B cell (primary cell): ENCODE data around the gene AATK. TPM values are rescaled to one million over a fixed set of nuclear protein-coding genes. Genes with fewer than 3 reads are reported as not detected.

Source experiments
- ATAC-seq: fragments of 200-7000 bp; cut with Tn5 transposase; one replicate; pipeline ENCODE4 v1.10.0; 2021; ENCODE audit warnings: low read depth, mild to moderate bottlenecking, moderate number of reproducible peaks, moderate library complexity
- CTCF ChIA-PET: fragments of 350-600 bp; sonication (Branson Sonifier 250); formaldehyde crosslinking; loops from one replicate; lab custom pipeline; 2021; ENCODE audit warnings: antibody characterized with exemption, inconsistent platforms; lab: Charles Lee
- POLR2A ChIA-PET: fragments of 350-600 bp; sonication (Branson Sonifier 250); formaldehyde crosslinking; loops from one replicate; lab custom pipeline; 2021; ENCODE audit warnings: antibody characterized with exemption; lab: Charles Lee
- DNase-seq: peaks from one replicate; pipeline ENCODE4 v3.0.0; 2013
- H2AFZ ChIP-seq: 2 replicates; pipeline ENCODE4 v1.6.1; 2012; ENCODE audit warnings: mild to moderate bottlenecking, low read depth, low read length; ENCODE audit not compliant: insufficient read depth, poor library complexity, severe bottlenecking
- H3K27ac ChIP-seq, 2 donors: 1 replicate in 1 of 2; 2 replicates in 1 of 2; pipeline ENCODE4 v1.5.1; 2012 to 2013; ENCODE audit warnings: low read length in 2 of 2, mild to moderate bottlenecking in 2 of 2, moderate library complexity in 1 of 2
- H3K27me3 ChIP-seq, 4 experiments: fragments of 200-600 bp in 1 of 4; sonication (generic) in 1 of 4; replicated peaks in 1 of 4; 1 replicate in 2 of 4; 2 replicates in 2 of 4; pipeline versions ENCODE4 v1.6.1 to v1.7.0; 2013 to 2016; ENCODE audit warnings: low read length in 3 of 4, mild to moderate bottlenecking in 2 of 4, mixed read lengths in 1 of 4, moderate library complexity in 1 of 4; ENCODE audit not compliant: insufficient read depth in 4 of 4, control insufficient read depth in 3 of 4; ENCODE audit errors: control extremely low read depth in 1 of 4
- H3K36me3 ChIP-seq, 2 experiments: replicated peaks in 1 of 2; 1 replicate in 1 of 2; 2 replicates in 1 of 2; pipeline versions ENCODE4 v1.6.1 to v1.7.1; 2013; ENCODE audit warnings: low read length in 1 of 2; ENCODE audit not compliant: insufficient read depth in 2 of 2, control insufficient read depth in 1 of 2; ENCODE audit errors: control extremely low read depth in 1 of 2, extremely low read depth in 1 of 2
- H3K4me1 ChIP-seq, 2 donors: fragments of 200-600 bp in 1 of 2; sonication (generic) in 1 of 2; 1 replicate in 1 of 2; 2 replicates in 1 of 2; pipeline versions ENCODE4 v1.5.1 to v1.6.1; 2013 to 2017; ENCODE audit warnings: low read length in 2 of 2; ENCODE audit not compliant: control insufficient read depth in 2 of 2, insufficient read depth in 2 of 2
- H3K4me2 ChIP-seq: replicated peaks from 2 replicates; pipeline ENCODE3; 2012; ENCODE audit warnings: mild to moderate bottlenecking, low read depth, low read length; ENCODE audit not compliant: poor library complexity, severe bottlenecking
- H3K4me3 ChIP-seq, 5 experiments: fragments of 200-600 bp in 1 of 5; sonication (generic) in 1 of 5; 1 replicate in 3 of 5; 2 replicates in 2 of 5; pipeline versions ENCODE4 v1.5.1 to v1.7.0; 2011 to 2016; ENCODE audit warnings: low read length in 4 of 5, mild to moderate bottlenecking in 4 of 5, low read depth in 2 of 5, control low read depth in 1 of 5, moderate library complexity in 1 of 5; ENCODE audit not compliant: insufficient read depth in 1 of 5; ENCODE audit errors: control extremely low read depth in 1 of 5, extremely low read depth in 1 of 5
- H3K79me2 ChIP-seq: fragments of 200-600 bp; sonication (generic); one replicate; pipeline ENCODE4 v1.6.0; 2016; ENCODE audit warnings: low read length; ENCODE audit not compliant: control insufficient read depth, insufficient read depth
- H3K9ac ChIP-seq: fragments of 200-600 bp; sonication (generic); 2 replicates; pipeline ENCODE4 v1.6.1; 2017; ENCODE audit warnings: mild to moderate bottlenecking, low read length, moderate library complexity
- H3K9me3 ChIP-seq, 3 donors: one replicate each; pipeline versions ENCODE4 v1.6.1 to v1.7.1; 2013; ENCODE audit warnings: low read length in 2 of 3; ENCODE audit not compliant: control insufficient read depth in 2 of 3, insufficient read depth in 1 of 3; ENCODE audit errors: control extremely low read depth in 1 of 3
- H4K20me1 ChIP-seq: 2 replicates; pipeline ENCODE4 v1.6.0; 2012; ENCODE audit warnings: mild to moderate bottlenecking, low read length; ENCODE audit not compliant: insufficient read depth, control insufficient read depth, poor library complexity, severe bottlenecking
- H3K27ac Mint-ChIP-seq: one replicate; pipeline ENCODE4 v1.8.0; 2021; ENCODE audit warnings: mixed read lengths
- H3K27me3 Mint-ChIP-seq: one replicate; pipeline ENCODE4 v1.8.0; 2021; ENCODE audit warnings: mixed read lengths
- H3K4me1 Mint-ChIP-seq: one replicate; pipeline ENCODE4 v1.8.0; 2021; ENCODE audit warnings: mixed read lengths
- H3K4me3 Mint-ChIP-seq: one replicate; pipeline ENCODE4 v1.8.0; 2021; ENCODE audit warnings: mixed read lengths
- H3K9me3 Mint-ChIP-seq: one replicate; pipeline ENCODE4 v1.8.0; 2022; ENCODE audit warnings: mixed read lengths; ENCODE audit not compliant: insufficient read depth
- EZH2 ChIP-seq: IDR thresholded peaks from 2 replicates; pipeline ENCODE4 v1.6.1; 2012; ENCODE audit warnings: borderline replicate concordance, low read depth, mild to moderate bottlenecking, moderate library complexity, low read length; ENCODE audit not compliant: insufficient read depth, poor library complexity, severe bottlenecking
- WGBS: methylation state at CpG from one replicate; pipeline ENCODE4 v1.1.5; 2013; ENCODE audit warnings: missing lambda C conversion rate; ENCODE audit not compliant: insufficient coverage; 5-methylcytosine and 5-hydroxymethylcytosine counted together
- intact Hi-C: fragments of 100-400 bp; cut with micrococcal nuclease; formaldehyde crosslinking; loops from one replicate; pipeline ENCODE4 v1.10.0; 2022
- polyA plus RNA-seq: library from polyadenylated mRNA; depleted of rRNA; stranded (reverse); fragments of >200 nt; gene quantifications from 2 replicates; pipeline ENCODE4 v1.2.3, GENCODE V29; 2012
- total RNA-seq, 2 donors: library from RNA; stranded (reverse); fragments of 120-200 nt in 1 of 2; gene quantifications; 1 replicate in 1 of 2; 2 replicates in 1 of 2; pipeline versions ENCODE4 v1.2.3 to v1.2.4, GENCODE V29; 2013 to 2022
- TF ChIP-seq, protein P1 (sequence below): fragments of 200-600 bp; IDR thresholded peaks from one replicate; pipeline ENCODE4 v1.8.0; 2022; ENCODE audit warnings: antibody characterized with exemption, mild to moderate bottlenecking

AATK gene
- total and polyA plus RNA-seq, 2 donors (not counting 1 experiment from before 2014, with no cell fraction given) = 0.21 to 1.7 TPM

- Histone ChIP-seq H3K36me3 (no peaks in the 10 kb centered on the region), H3K27ac (no peak overlapping the region), H3K4me3 (no peak overlapping the region), H3K27me3 (peaks cover 0 to 39% (median 12%) of the 10 kb centered on the region in 4 experiments), H3K9ac (no peak overlapping the region), H3K4me1 (peaks cover 7 to 10% of the 10 kb centered on the region in 2 donors), H3K79me2 (no peaks in the 10 kb centered on the region), H4K20me1 (no peaks in the 10 kb centered on the region), H2AFZ (no peak overlapping the region), H3K9me3 (peaks cover 0 to 8% (median 0%) of the 10 kb centered on the region in 3 donors), H3K4me2 (no peak overlapping the region)
- DNase-seq = no peak
- ATAC-seq = no peak
- Mint-ChIP-seq H3K4me3 (peak overlapping the region; percentile 66), H3K9me3 (no peaks in the 10 kb centered on the region), H3K27ac (no peak overlapping the region), H3K4me1 (peaks cover 4% of the 10 kb centered on the region), H3K27me3 (peaks cover 14% of the 10 kb centered on the region)
- CTCF ChIA-PET = no interaction called here
- POLR2A ChIA-PET = no interaction called here
- WGBS = 95% methylated on average over 7 of the region's 7 CpGs
- intact Hi-C loops = no loop called here
- TF ChIP-seq, protein P1, sequence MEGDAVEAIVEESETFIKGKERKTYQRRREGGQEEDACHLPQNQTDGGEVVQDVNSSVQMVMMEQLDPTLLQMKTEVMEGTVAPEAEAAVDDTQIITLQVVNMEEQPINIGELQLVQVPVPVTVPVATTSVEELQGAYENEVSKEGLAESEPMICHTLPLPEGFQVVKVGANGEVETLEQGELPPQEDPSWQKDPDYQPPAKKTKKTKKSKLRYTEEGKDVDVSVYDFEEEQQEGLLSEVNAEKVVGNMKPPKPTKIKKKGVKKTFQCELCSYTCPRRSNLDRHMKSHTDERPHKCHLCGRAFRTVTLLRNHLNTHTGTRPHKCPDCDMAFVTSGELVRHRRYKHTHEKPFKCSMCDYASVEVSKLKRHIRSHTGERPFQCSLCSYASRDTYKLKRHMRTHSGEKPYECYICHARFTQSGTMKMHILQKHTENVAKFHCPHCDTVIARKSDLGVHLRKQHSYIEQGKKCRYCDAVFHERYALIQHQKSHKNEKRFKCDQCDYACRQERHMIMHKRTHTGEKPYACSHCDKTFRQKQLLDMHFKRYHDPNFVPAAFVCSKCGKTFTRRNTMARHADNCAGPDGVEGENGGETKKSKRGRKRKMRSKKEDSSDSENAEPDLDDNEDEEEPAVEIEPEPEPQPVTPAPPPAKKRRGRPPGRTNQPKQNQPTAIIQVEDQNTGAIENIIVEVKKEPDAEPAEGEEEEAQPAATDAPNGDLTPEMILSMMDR = no peak
- no peak for TF ChIP-seq EZH2
Measured at GRCh38 chr17:81167638-81168037, 1.6 kb upstream of the AATK start.

- H3K27ac Mint-ChIP-seq = no peak overlapping the region
- Histone ChIP-seq H3K36me3 (no peaks in the 10 kb centered on the region), H3K9ac (no peak overlapping the region)
Measured at GRCh38 chr17:81167194-81167524, 1.1 kb upstream of the AATK start.

More at GRCh38 chr17:81167194-81167524, 1.1 kb upstream of the AATK start:
- Histone ChIP-seq H3K27me3 (peaks cover 0 to 39% (median 12%) of the 10 kb centered on the region in 4 experiments), H2AFZ (no peak overlapping the region), H3K9me3 (peaks cover 0 to 8% (median 0%) of the 10 kb centered on the region in 3 donors), H3K27ac (no peak overlapping the region), H3K4me1 (peaks cover 7 to 10% of the 10 kb centered on the region in 2 donors), H4K20me1 (no peaks in the 10 kb centered on the region), H3K4me2 (no peak overlapping the region), H3K79me2 (no peaks in the 10 kb centered on the region), H3K4me3 (no peak overlapping the region)
- no peaks in the 10 kb centered on the region for H3K9me3 Mint-ChIP-seq
- ChIA-PET CTCF (no interaction called here), POLR2A (no interaction called here)
- ATAC-seq = no peak
- no peak for DNase-seq
- TF ChIP-seq, protein P1 = no peak
- no peak for TF ChIP-seq EZH2
- intact Hi-C loops = no loop called here
- peaks cover 4% of the 10 kb centered on the region for H3K4me1 Mint-ChIP-seq
- peak overlapping the region; percentile 66 for H3K4me3 Mint-ChIP-seq
- 100% methylated on average over 2 of the region's 4 CpGs for WGBS
- peaks cover 14% of the 10 kb centered on the region for H3K27me3 Mint-ChIP-seq
